Progenitor cell of endocrine pancreas (in vitro differentiated cells): ENCODE results near the gene RGS1. TPM values are rescaled to one million over a fixed set of nuclear protein-coding genes. Genes with fewer than 3 reads are reported as not detected.

Experiments used
- DNase-seq: peaks from one replicate; pipeline ENCODE4 v3.0.0; 2021; ENCODE audit warnings: low spot score; ENCODE audit not compliant: unreplicated experiment
- H3K27ac Mint-ChIP-seq: 2 replicates; pipeline ENCODE4 v1.8.0; 2021; ENCODE audit warnings: mild to moderate bottlenecking, moderate library complexity, mixed read lengths
- H3K27me3 Mint-ChIP-seq: 2 replicates; pipeline ENCODE4 v1.8.0; 2021; ENCODE audit warnings: mixed read lengths
- H3K36me3 Mint-ChIP-seq: 2 replicates; pipeline ENCODE4 v1.8.0; 2022; ENCODE audit warnings: mixed read lengths; ENCODE audit not compliant: insufficient read depth
- H3K4me1 Mint-ChIP-seq: 2 replicates; pipeline ENCODE4 v1.8.0; 2021; ENCODE audit warnings: low read depth, mixed read lengths
- H3K4me3 Mint-ChIP-seq: 2 replicates; pipeline ENCODE4 v1.8.0; 2021; ENCODE audit warnings: low read depth, mild to moderate bottlenecking, moderate library complexity, mixed read lengths
- H3K9me3 Mint-ChIP-seq: 2 replicates; pipeline ENCODE4 v1.8.0; 2021; ENCODE audit warnings: low read depth, mixed read lengths
- CTCF ChIP-seq: fragments of 200-600 bp; sonication (generic); IDR thresholded peaks from one replicate; pipeline ENCODE4 v1.5.0; 2021; ENCODE audit warnings: antibody characterized with exemption, mild to moderate bottlenecking; ENCODE audit not compliant: unreplicated experiment
- total RNA-seq: library from RNA; stranded (reverse); gene quantifications from 2 replicates; pipeline ENCODE4 v1.2.1, GENCODE V29; 2021

The RGS1 gene
- total RNA-seq, 1 donor from 2014 or later: 0.26 TPM

GRCh38 chr1:192602757-192603156, 27.2 kb downstream of the RGS1 start:
- DNase-seq: no peak
- H3K27ac Mint-ChIP-seq: no peak overlapping the region
- H3K4me3 Mint-ChIP-seq: no peak overlapping the region
- H3K27me3 Mint-ChIP-seq: no peaks in the 10 kb centered on the region
- H3K36me3 Mint-ChIP-seq: no peaks in the 10 kb centered on the region
- no peak for TF ChIP-seq CTCF
- peaks cover 5% of the 10 kb centered on the region for H3K4me1 Mint-ChIP-seq
- no peaks in the 10 kb centered on the region for H3K9me3 Mint-ChIP-seq

- Mint-ChIP-seq H3K4me1 (peaks cover 5% of the 10 kb centered on the region), H3K9me3 (no peaks in the 10 kb centered on the region), H3K4me3 (no peak overlapping the region), H3K27ac (no peak overlapping the region), H3K27me3 (no peaks in the 10 kb centered on the region), H3K36me3 (no peaks in the 10 kb centered on the region)
- DNase-seq: no peak
- no peak for TF ChIP-seq CTCF
These were observed 27.7 kb downstream of the RGS1 start for GRCh38 chr1:192603218-192603787.

- Mint-ChIP-seq H3K36me3 (no peaks in the 10 kb centered on the region), H3K27me3 (no peaks in the 10 kb centered on the region), H3K4me3 (no peak overlapping the region), H3K9me3 (no peaks in the 10 kb centered on the region), H3K27ac (no peak overlapping the region), H3K4me1 (peaks cover 5% of the 10 kb centered on the region)
- TF ChIP-seq CTCF: no peak
- DNase-seq: no peak
These were observed 29.5 kb downstream of the RGS1 start for GRCh38 chr1:192604979-192605620.

- Mint-ChIP-seq H3K27me3 (no peaks in the 10 kb centered on the region), H3K36me3 (no peaks in the 10 kb centered on the region), H3K27ac (no peak overlapping the region), H3K4me3 (no peak overlapping the region), H3K4me1 (no peaks in the 10 kb centered on the region), H3K9me3 (no peaks in the 10 kb centered on the region)
- no peak for TF ChIP-seq CTCF
- no peak for DNase-seq
These were observed 33.1 kb downstream of the RGS1 start for GRCh38 chr1:192608671-192609070.

- DNase-seq: no peak
- Mint-ChIP-seq H3K4me1 (no peaks in the 10 kb centered on the region), H3K36me3 (no peaks in the 10 kb centered on the region), H3K9me3 (no peaks in the 10 kb centered on the region), H3K4me3 (no peak overlapping the region), H3K27me3 (no peaks in the 10 kb centered on the region), H3K27ac (no peak overlapping the region)
- no peak for TF ChIP-seq CTCF
These were observed 33.8 kb downstream of the RGS1 start for GRCh38 chr1:192609110-192610079.
